HL-60 (cell line): Measurements from ENCODE around the gene CCDC88B.
A peak's percentile ranks its signal among the peaks of the same experiment; 100 is the strongest.

Experiments
- DNase-seq, 2 experiments: peaks; one replicate each; pipeline ENCODE4 v3.0.0-alpha.2; 2010 to 2020; ENCODE audit warnings: low read depth in 1 of 2, low spot score in 1 of 2
- H3K27ac ChIP-seq: fragments of 250-450 bp; sonication (Bioruptor Pico); replicated peaks from 2 replicates; pipeline ENCODE4 v1.5.1; 2020; ENCODE audit warnings: mild to moderate bottlenecking, moderate library complexity
- H3K27me3 ChIP-seq: fragments of 250-450 bp; sonication (Bioruptor Pico); 2 replicates; pipeline ENCODE4 v1.5.1; 2021; ENCODE audit warnings: mild to moderate bottlenecking, moderate library complexity; ENCODE audit not compliant: insufficient read depth, poor library complexity, severe bottlenecking
- H3K4me3 ChIP-seq: replicated peaks from 2 replicates; pipeline ENCODE4 v1.5.1; 2011; ENCODE audit warnings: mild to moderate bottlenecking, control low read depth, low read length; ENCODE audit not compliant: insufficient read depth
- CTCF ChIP-seq: IDR thresholded peaks from one replicate; pipeline ENCODE4 v1.5.1; 2011; ENCODE audit warnings: low read length, control low read depth, inconsistent platforms; ENCODE audit not compliant: insufficient read depth
- GABPA ChIP-seq: IDR thresholded peaks from 2 replicates; pipeline ENCODE4 v1.6.1; 2012; ENCODE audit warnings: low read depth
- POLR2AphosphoS5 ChIP-seq: IDR thresholded peaks from 2 replicates; pipeline ENCODE4 v1.6.1; 2012; ENCODE audit warnings: low read depth
- REST ChIP-seq: IDR thresholded peaks from 2 replicates; pipeline ENCODE4 v1.6.1; 2012; ENCODE audit warnings: low read depth; ENCODE audit not compliant: insufficient replicate concordance
- SPI1 ChIP-seq: IDR thresholded peaks from 2 replicates; pipeline ENCODE4 v1.6.1; 2012; ENCODE audit warnings: low read depth, mild to moderate bottlenecking, borderline replicate concordance

Gene CCDC88B

DNA sequence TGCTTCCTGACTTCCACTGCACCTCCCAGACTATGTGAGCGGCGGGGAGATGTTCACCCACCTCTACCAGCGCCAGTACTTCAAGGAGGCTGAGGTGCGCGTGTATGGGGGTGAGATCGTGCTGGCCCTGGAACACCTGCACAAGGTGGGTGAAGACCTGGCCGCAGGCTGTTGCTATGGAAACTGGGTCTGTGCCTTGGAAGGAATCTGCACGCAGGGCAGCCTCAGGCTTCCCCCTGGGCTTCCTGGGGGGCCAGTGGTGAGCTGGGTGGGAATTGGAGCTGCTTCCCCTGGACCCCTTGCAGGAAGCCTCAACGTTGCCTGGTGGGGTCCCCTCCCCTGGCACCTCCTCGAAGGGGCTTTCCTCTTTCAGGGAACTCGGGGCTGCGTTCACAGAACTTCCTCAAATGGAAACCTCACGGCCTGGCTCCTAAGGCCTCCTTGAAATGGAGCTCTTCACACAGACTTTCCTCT is 20.5 kb downstream of the CCDC88B start:
- DNase-seq: peak in 1 of 2 experiments; percentile 67
- peak overlapping the region; percentile 86 for H3K4me3 ChIP-seq
- peak overlapping the region; percentile 75 for H3K27ac ChIP-seq
- TF ChIP-seq CTCF (no peak), SPI1 (peak; percentile 61; the same call in 1 of the 2 replicates), REST (no peak), GABPA (no peak), POLR2AphosphoS5 (no peak)
- no peaks in the 10 kb centered on the region for H3K27me3 ChIP-seq

DNA sequence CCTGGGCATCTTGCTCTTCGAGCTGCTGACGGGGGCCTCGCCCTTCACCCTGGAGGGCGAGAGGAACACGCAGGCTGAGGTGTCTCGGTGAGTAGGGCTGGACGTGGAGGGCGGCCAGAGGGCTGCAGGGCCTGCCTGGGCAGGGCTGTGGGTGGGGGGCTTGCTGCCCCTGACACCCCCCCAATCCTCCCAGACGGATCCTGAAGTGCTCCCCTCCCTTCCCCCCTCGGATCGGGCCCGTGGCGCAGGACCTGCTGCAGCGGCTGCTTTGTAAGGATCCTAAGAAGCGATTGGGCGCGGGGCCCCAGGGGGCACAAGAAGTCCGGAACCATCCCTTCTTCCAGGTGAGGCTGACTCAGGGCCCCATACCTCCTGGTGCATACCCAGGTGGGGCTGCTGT is 21.7 kb downstream of the CCDC88B start:
- H3K27ac ChIP-seq: no peak overlapping the region
- H3K4me3 ChIP-seq: no peak overlapping the region
- TF ChIP-seq CTCF (no peak), POLR2AphosphoS5 (no peak)
- H3K27me3 ChIP-seq: no peaks in the 10 kb centered on the region
- DNase-seq: no peak

DNA sequence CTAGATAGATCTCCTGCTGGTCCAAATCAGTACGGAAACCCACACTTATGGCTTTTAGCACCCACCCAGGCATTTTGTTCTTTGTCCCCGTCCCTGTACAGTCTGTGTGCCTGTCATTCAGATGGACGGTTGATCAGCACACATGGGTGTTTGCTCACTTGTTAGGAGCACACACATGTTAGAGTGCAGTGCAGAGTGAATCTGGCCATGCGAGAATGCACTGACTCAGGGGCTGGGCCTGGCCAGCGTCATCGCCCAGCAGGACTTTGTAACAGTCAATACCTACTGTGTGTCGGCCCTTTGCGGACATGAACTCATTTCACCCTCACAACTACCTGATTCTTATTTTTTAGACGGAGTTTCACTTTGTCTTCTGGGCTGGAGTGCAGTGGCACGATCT is 22.3 kb downstream of the CCDC88B start:
- Histone ChIP-seq H3K27me3 (no peaks in the 10 kb centered on the region), H3K4me3 (no peak overlapping the region), H3K27ac (no peak overlapping the region)
- TF ChIP-seq SPI1 (no peak), GABPA (no peak), POLR2AphosphoS5 (no peak), CTCF (no peak), REST (no peak)
- DNase-seq: no peak

DNA sequence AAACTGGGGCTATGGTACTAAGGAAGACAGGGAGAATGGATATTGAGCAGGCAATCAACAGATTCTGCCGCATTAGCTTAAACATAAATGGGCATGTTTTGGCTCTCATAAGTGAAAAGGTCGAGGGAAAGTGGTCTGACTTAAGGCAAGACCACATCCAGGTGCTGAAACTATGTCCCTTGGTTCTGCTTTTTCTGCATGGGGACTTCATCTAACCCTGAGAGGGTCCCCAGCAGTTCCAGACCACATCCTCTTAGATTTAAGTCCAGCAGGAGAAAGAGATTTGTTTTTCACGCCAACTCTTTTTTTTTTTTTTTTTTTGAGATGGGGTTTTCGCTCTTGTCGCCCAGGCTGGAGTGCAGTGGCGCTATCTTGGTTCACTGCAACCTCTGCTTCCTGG is 24.4 kb downstream of the CCDC88B start:
- Histone ChIP-seq H3K27ac (no peak overlapping the region), H3K4me3 (no peak overlapping the region), H3K27me3 (no peaks in the 10 kb centered on the region)
- TF ChIP-seq GABPA (no peak), POLR2AphosphoS5 (no peak), CTCF (no peak), SPI1 (no peak), REST (no peak)
- no peak for DNase-seq
